HG03521 (cell line): ENCODE measurements around the gene RASSF4.

Experiments used
- ATAC-seq: cut with Tn5 transposase; IDR thresholded peaks from one replicate; pipeline ENCODE4 v1.9.1; 2021; ENCODE audit warnings: mild to moderate bottlenecking, moderate library complexity; ENCODE audit not compliant: unreplicated experiment

RASSF4 gene

GRCh38 chr10:44947371-44948152 is 12.0 kb upstream of the RASSF4 start:
- ATAC-seq: no peak

GRCh38 chr10:44948642-44949041 is 11.0 kb upstream of the RASSF4 start:
- no peak for ATAC-seq

- ATAC-seq: no peak
Observed at GRCh38 chr10:44949127-44949802, 10.3 kb upstream of the RASSF4 start.

- no peak for ATAC-seq
Observed at GRCh38 chr10:44949915-44950314, 9.7 kb upstream of the RASSF4 start.

GRCh38 chr10:44950326-44951225 is 9.0 kb upstream of the RASSF4 start:
- no peak for ATAC-seq

GRCh38 chr10:44951576-44952226 is 7.9 kb upstream of the RASSF4 start:
- no peak for ATAC-seq

GRCh38 chr10:44952779-44953231 is 6.8 kb upstream of the RASSF4 start:
- ATAC-seq: no peak

GRCh38 chr10:44954042-44954441 is 5.6 kb upstream of the RASSF4 start:
- no peak for ATAC-seq

GRCh38 chr10:44954962-44955361 is 4.6 kb upstream of the RASSF4 start:
- ATAC-seq: no peak

- no peak for ATAC-seq
Observed at GRCh38 chr10:44955413-44956070, 4.1 kb upstream of the RASSF4 start.

GRCh38 chr10:44956226-44956625 is 3.4 kb upstream of the RASSF4 start:
- no peak for ATAC-seq

GRCh38 chr10:44956717-44957706 is 2.6 kb upstream of the RASSF4 start:
- no peak for ATAC-seq

- no peak for ATAC-seq
Observed at GRCh38 chr10:44958196-44958897, 1.3 kb upstream of the RASSF4 start.

- ATAC-seq: no peak
Observed at GRCh38 chr10:44958898-44959246, 730 bp upstream of the RASSF4 start.

GRCh38 chr10:44960088-44960460 is 472 bp downstream of the RASSF4 start:
- no peak for ATAC-seq

- ATAC-seq: no peak
Observed at GRCh38 chr10:44960482-44961229, 1.1 kb downstream of the RASSF4 start.

- no peak for ATAC-seq
Observed at GRCh38 chr10:44961230-44961571, 1.6 kb downstream of the RASSF4 start.
